Epithelial cell of proximal tubule (primary cell): ENCODE measurements around the gene C9orf43. TPM values are rescaled to one million over a fixed set of nuclear protein-coding genes. Genes with fewer than 3 reads are reported as not detected.
"Not testable (repeated sequence)": the region's sequence is repeated elsewhere in the genome, so short reads cannot be mapped to it uniquely, and the experiment has no call there.

Source experiments
- DNase-seq: peaks from one replicate; pipeline ENCODE4 v3.0.0-alpha.2; 2011; ENCODE audit warnings: low read depth
- H3K4me3 ChIP-seq: 2 replicates; pipeline ENCODE4 v1.5.1; 2011; ENCODE audit warnings: low read depth, mild to moderate bottlenecking, low read length
- total RNA-seq: library from RNA; depleted of rRNA; stranded (reverse); fragments of >200 nt; gene quantifications from 2 replicates; pipeline ENCODE4 v1.2.3, GENCODE V29; 2015
- TF ChIP-seq, protein P1 (sequence below): conservative IDR thresholded peaks from 2 replicates; pipeline ENCODE4 v1.5.1; 2012; ENCODE audit warnings: low read depth, mild to moderate bottlenecking, low read length

The C9orf43 gene
- total RNA-seq, 1 donor from 2014 or later = not detected

DNA sequence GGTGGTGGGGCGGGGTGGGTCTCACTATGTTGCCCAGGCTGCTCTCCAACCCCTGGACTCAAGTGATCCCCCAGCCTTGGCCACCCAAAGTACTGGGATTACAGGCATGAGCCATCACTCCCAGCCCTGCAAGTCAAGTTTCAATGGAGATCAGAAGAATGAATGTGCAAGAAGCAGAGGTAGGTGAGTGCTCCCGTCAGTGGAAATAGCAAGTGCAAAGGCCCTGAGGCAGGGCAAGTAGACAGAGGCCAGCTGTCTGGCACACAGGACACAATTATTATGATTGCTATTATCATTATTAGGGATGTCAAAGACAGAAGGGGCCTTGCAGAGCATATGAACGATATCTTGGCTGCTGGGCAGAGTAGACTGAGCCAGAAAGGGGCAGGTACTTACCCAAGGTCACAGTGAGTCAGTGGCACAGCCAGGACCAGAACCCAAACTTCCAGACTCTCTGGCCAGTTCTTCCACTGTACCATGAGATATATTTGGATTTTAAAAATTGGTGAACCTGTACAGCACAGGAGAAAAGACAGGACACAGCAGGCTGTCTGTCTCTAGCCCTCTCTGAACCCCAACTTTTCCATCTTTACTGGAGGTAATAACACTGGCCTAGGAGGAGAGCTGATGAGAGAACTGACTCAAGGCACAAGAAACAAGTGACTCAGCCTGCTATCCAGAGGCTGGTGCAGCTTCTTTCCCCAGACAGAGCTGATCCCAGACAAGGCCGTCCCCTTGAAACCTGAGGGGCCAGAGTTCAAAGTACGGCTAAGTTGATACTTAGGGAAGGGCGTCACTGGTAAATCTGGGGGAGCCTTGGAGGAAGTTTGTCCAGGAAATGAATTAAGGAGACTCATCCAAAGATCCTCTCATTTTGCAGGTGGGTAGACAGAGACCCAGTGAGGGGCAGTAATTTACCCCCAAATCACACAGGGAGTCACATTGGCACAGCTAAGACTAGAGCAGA, 35.2 kb upstream of the C9orf43 start:
- TF ChIP-seq, protein P1, sequence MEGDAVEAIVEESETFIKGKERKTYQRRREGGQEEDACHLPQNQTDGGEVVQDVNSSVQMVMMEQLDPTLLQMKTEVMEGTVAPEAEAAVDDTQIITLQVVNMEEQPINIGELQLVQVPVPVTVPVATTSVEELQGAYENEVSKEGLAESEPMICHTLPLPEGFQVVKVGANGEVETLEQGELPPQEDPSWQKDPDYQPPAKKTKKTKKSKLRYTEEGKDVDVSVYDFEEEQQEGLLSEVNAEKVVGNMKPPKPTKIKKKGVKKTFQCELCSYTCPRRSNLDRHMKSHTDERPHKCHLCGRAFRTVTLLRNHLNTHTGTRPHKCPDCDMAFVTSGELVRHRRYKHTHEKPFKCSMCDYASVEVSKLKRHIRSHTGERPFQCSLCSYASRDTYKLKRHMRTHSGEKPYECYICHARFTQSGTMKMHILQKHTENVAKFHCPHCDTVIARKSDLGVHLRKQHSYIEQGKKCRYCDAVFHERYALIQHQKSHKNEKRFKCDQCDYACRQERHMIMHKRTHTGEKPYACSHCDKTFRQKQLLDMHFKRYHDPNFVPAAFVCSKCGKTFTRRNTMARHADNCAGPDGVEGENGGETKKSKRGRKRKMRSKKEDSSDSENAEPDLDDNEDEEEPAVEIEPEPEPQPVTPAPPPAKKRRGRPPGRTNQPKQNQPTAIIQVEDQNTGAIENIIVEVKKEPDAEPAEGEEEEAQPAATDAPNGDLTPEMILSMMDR = no peak
- DNase-seq = no peak
- peak overlapping the region; percentile 60 for H3K4me3 ChIP-seq

DNA sequence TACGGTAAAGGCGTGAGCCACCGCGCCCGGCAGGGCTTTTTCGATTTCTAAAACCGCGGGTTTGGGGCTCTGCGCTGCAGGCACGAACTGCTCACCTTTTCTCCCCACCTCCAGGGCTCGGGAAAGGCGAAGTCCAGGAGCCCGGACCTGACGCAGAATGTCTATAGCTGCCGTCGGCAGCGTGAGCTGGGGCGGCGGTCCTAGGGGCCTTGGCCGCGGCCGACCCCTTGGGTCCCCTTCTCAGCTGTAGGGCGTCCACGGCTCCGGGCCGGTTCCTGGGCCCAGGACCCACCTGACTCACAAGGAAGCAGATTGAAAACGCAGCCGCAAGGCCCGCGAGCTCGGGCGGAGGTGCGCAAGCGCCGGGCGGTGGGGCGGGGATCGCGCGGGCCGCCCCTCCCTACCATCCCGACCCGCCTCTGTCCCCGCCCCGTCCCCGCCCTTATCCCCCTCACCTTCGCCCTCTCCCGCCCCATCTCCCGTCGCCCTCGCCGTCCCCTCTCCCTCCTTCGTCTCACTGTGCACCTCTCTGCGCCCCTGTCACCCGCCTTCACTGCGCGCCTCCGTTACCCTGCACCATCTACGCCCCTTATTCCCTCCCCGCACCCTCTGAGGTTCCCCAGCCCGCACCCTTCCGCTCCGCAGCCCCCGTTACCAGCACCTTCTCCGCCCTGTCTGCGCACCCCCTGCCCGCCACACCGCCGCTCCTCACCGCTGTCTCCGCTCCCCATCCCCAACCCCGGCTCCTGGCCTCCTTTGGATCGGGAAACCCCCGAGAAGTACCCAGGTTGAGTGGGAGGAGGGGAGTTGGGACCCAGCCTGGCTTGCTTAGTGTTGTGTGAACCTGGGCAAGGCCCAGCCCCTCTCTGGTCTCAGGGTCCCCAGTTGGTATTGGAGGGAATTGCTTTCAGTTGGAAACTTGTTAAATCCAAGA, 33.6 kb upstream of the C9orf43 start, which contains the start of gene HDHD3:
HDHD3 (minus strand) TSS at position 353 of the 934 bp plus-strand sequence. CDS start 2,632 bp downstream, outside the sequence.
- H3K4me3 ChIP-seq = peak within 1 kb of the TSS; percentile 94
- DNase-seq = no peak
- TF ChIP-seq, protein P1 = no peak

DNA sequence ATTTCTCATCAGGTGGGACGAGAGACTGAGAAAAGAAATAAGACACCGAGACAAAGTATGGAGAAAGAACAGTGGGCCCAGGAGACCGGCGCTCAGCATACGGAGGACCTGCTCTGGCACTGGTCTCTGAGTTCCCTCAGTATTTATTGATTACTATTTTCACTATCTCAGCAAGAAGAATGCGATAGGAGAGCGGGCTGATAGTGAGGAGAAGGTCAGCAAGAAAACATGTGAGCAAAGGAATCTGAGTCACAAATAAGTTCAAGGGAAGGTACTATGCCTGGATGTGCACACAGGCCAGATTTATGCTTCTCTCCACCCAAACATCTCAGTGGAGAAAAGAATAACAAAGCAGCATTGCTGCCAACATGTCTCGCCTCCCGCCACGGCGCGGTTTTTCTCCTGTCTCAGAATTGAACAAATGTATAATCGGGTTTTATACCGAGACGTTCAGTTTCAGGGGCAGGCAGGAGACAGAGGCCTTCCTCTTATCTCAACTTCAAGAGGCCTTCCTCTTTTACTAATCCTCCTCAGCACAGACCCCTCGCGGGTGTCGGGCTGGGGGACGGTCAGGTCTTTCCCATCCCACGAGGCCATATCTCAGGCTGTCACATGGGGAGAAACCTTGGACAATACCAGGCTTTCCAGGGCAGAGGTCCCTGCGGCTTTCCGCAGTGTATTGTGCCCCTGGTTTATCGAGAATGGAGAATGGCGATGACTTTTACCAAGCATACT, 31.3 kb upstream of the C9orf43 start:
- DNase-seq = not testable (repeated sequence)

DNA sequence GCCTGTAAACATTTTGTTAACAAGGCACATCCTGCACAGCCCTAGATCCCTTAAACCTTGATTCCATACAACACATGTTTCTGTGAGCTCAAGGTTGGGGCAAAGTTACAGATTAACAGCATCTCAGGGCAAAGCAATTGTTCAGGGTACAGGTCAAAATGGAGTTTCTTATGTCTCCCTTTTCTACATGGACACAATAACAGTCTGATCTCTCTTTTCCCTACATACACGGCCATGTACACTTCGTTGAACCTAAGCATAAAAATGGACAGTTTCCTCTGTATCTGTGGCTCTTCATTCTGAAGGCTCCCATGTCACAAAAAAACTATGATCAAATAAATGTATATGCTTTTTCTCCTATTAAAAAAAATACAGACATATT, 30.7 kb upstream of the C9orf43 start:
- H3K4me3 ChIP-seq, DNase-seq: not testable (repeated sequence)

More for the DNA sequence above, 31.3 kb upstream of the C9orf43 start:
- H3K4me3 ChIP-seq = not testable (repeated sequence)

DNA sequence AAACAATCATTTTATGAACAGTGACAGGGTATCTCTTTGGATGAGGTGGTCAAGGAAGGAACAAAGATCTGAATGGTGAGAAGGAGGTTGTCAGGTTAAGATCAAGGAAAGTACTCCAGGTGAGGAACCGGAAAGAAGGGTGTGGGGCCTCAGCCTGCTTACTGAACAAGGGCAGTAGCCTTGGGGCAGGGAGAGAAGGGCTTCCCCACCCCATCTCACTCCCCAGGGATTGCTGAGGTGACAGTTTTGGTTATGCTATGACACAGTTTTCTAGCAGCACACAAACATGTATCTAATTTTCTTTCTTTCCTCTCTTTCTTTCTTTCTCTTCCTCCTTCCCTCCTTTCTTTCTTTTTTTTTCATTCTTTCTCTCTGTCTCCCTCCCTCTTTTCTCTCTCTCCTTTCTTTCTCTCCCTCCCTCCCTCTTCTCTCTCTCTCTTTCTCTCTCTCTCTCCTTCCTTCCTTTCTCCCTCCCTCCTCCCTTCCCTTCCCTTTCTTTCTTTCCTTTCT, 29.6 kb upstream of the C9orf43 start:
- H3K4me3 ChIP-seq = no peak overlapping the region
- DNase-seq = no peak
- TF ChIP-seq, protein P1 = no peak

DNA sequence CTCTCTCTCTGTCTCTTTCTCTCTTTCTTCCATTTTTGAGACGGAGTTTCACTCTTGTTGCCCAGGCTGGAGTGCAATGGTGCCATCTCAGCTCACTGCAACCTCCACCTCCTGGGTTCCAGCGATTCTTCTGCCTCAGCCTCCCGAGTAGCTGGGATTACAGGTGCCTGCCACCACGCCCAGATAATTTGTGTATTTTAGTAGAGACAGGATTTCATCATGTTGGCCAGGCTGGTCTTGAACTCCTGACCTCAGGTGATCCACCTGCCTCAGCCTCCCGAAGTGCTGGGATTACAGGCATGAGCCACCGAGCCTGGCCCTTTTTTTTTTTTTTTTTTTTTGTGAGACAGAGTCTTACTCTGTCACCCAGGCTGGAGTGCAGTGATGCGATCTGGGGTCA, 29.1 kb upstream of the C9orf43 start:
- not testable (repeated sequence) for DNase-seq

DNA sequence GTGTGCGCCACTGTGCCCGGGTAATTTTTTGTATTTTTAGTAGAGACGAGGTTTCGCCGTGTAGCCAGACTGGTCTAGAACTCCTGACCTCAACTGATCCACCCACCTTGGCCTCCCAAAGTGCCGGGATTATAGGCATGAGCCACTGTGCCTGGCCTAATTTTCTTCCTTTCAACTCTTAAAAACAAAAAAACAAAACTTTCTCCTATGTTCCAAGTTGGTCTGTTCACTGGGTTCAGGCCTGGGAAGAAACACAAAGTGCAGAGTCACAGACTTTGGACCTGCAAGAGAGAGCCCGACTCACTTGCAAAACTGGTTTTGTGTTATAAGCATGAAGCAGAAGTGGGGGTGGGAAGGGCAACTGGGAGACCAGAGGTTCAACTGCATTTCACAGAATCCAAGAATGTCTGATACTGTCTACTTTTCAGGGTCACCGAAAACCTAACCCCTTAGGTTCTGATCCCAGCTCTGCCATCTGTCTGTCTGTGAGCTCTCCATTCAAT, 28.6 kb upstream of the C9orf43 start:
- DNase-seq = no peak
- H3K4me3 ChIP-seq = no peak overlapping the region
- TF ChIP-seq, protein P1 = no peak

More for the DNA sequence above, 29.1 kb upstream of the C9orf43 start:
- not testable (repeated sequence) for H3K4me3 ChIP-seq
